ENCODE data around the gene PRPF40B.

Gene PRPF40B

DNA sequence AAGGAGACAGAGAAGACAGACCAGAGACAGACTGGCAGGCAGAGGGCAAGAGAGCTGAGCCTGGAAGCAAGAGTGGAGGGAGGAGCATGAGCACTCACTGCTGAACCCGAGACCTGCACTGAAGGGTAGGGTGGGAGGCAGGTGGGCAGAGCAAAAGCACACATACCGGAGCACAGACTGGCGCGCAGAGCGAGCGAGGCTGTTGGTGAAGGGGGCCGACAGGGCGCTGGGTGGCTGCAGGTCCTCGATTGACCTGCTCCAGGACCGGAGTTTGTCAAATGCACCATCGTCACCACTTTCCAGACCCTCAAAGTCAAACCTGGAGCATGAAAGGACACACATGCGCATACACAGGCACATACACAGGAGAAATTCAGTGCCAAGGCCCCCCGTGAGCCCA is 34.9 kb downstream of the PRPF40B start:
- DNase-seq (ENCODE audit: low spot score): no peak

DNA sequence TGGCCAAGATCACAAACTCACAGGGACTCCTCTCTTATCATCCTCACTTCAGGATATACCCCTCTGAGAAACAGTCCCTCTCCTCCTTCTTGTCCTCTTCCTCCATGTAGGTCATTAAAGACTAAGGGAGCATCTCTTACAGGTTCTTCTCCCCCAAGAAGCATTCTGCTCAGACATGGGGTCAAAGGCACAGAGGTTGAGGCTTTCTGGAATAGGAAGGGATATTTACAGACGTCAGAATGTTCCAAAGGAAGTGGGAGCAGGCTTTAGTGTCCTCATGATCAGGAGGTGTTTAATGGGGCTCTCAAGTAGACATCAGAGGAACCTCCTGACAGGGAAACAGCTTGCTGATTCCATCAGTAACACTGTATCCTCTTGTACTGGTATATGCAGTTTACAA is 36.4 kb downstream of the PRPF40B start:
- DNase-seq (ENCODE audit: low spot score): no peak

DNA sequence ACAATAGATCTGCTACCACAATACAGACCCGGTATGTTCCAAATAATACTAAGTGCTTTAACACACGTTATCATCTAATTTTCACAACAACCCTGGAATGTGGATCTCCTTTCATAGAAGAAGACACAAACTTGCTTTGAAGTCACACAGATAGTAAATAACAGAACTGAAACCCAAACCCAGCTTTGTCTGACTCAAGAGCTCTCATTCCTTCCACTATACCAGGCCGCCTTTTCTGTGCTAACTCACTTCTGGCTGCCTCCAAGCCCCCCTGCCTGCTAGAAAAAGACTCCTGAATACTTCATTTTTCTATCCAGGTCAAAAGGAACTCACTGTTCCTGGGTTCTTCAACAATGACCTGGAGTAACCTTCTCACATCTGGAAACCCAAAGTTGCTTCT is 37.8 kb downstream of the PRPF40B start:
- DNase-seq (ENCODE audit: low spot score): no peak

DNA sequence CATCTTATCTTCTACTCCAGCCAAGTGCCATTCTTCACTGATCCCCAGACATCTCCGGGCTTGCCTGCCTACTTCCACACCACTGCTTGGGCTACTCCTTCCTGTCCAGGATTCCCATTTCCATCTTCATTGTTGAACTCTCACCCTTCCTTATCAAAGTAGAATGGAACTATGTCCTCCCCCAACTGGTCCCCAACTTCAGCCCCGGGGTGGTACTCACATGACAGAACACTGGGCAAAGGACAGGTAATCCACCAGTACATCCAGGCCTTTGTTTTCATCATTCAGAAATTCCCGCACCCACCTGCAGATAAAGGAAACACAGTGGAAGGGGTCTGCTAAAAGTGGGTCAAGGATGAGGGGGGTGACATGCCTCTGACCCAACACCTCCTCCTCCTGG is 38.4 kb downstream of the PRPF40B start:
- DNase-seq (ENCODE audit: low spot score): no peak

DNA sequence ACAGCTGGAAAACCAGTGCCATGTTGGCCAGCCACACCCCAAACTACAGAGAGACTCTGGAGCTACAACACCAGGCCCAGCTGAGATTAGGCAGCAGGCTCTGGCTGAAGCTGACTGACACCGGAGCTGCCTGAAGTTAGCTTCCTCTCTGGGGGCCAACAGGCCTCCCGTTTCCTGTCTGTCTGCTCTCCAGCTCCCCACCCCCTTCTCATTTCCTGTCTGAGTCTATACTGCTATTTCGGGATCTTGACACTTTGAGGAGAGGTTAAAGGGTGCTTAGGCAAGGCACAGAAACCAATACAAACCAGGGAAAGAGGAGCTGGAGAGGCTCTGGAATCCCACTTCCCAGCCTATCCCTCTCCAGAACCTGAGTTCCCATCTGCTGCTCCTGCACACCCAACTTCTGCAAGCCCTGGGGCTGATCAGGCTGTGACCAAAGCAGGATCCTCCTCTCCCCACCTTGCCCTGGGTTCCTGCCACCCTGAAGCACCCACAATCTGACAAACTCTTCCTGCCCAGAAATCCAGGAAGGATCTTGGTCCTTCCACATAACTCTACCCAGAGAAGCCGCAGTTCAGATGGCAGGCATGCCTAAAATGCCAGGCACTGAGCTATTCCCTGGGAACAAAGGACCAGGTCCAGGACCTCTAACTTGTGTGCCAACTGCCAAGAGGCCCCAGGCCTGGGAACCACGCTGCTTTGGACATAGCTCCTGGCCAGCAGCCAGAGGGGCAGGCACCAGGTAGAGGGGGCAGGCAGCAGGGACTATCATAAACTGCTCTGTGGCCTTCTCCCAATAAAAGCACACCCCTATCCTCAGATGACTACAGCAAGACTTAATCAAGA is 39.9 kb downstream of the PRPF40B start:
- DNase-seq (ENCODE audit: low spot score): peak; percentile 71

DNA sequence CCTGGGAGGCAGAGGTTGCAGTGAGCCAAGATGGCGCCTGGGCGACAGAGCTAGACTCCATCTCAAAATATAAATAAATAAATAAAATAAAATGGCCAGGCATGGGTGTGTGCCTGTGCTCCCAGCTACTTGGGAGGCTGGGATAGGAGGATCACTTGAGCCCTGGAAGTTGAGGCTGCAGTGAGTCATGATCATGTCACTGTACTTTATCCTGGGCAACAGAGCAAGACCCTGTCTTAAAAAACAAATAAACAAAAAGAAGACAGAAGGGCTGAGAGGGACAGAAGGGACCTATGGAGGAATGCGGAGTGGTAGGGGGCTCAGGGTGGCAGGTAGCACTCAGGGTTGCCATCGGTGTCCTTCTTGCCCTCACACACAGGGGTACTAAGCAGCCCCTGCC is 40.8 kb downstream of the PRPF40B start:
- DNase-seq (ENCODE audit: low spot score): no peak

DNA sequence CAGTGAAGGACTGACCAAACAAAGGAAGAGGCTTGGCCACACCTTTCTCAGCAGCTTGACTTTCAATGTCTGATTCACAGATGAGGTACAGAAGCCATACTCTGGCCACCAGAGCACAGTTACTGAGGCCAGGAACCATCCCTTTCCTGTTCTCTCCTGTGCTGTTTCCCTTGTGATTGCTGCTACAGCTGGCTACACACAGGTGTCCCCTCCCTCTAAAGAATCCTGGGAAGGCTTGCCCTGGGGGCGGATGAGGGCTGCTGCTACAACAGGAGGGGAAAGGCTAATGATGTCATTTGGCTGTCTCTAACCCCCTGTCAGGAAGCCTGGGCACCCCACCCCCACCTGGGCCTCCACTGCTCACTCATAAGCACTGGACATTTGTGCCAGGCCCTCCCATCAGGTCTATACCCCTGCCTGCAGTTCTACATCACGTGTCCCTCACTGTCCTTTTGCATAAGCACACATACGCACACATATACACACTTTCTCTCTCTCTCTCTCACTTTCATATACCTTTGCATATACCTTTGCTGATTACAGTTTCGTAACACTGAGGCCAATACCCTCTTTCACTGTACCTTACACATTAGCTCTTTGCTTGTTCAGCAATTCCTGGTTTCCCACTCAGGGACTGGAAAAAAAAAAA is 41.4 kb downstream of the PRPF40B start:
- no peak for DNase-seq (ENCODE audit: low spot score)

DNA sequence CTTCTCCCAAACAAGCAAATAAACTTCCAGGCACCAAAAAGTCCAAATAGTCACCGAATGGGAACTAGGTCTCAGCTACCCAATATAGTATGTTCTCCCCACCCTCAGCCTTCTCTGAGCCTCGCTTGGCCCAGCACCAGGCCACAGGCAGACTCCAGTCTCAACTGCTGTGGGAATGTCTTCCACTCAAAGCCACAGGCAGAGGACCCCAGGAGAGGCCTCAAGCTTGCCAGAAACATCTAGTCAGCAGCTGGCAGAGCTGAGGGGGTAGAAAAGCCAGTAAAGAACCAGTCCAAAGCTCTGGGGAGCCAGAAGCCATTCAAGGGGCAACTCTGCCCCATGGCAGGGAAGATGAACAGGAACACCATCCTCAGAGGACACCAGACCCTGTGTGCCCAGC is 42.0 kb downstream of the PRPF40B start:
- no peak for DNase-seq (ENCODE audit: low spot score)

DNA sequence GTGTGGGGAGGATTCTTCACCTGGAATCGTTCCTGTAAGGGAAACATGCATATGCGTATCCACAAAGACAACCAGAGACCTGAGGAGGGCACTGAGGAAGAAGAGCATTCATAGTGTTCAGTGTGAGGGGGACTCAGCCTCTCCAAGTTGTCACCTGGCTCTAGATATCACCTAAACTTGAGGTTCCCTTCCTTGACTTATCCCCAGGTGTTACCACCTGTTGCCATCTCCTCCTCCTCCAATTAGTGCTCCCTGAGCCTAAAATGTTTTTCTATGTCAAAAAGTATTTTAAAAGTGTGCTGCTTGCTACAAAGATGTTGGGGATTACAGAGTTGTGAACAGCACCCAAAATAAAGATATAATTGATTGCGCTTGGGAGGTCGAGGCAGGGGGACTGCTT is 42.8 kb downstream of the PRPF40B start:
- DNase-seq (ENCODE audit: low spot score): no peak

DNA sequence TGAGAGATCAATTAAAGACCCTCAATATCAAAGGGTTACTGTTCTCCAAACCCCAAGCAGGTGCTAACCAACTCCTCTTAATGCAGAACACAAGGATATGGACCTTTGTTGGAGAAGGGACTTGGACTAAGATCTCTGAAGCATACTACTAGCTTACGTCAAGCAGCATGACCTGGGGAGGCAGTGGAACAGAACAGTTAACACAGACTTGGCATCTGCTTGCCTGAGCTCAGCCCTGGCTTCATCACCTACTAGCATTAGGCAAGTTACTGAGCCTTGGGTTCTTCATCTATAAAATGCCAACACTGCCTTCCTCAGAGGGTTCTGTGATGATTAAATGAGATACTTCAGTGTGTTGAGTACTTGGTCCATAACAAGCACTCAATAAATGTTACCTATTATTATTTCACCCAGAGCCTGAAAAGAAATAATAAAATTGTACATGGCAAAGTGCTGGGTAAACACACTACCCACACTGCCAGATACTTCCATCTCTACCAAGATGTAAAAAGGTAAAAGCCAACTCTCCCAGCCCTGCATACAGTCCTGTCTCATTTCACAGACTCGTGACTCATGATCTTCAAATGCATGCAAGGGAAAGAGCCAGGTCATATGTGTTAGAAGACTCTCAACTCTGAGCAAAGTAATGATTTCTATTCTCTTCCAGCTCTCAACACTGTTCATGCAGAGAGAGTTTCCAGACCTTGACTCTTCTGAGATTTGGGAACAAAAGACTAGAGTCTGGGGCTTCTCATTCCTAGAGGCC is 44.1 kb downstream of the PRPF40B start:
- DNase-seq (ENCODE audit: low spot score): no peak

DNA sequence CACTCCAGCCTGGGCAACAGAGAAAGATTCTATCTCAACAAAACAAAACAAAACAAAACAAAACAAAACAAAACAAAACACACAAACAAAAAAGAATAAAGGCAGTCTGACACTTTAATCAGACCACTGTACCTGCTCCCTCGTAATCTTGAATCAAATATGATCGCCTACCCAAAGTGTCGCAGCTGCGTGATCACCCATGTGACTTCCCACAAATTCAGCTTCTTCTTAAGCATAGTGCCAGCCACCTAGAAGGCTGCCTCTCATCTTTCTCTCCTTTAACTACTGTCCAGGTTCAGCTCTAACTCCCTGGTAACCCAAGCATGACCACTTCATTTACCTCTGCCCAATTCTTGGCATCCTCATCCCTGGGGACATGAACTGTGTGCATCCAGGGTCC is 46.4 kb downstream of the PRPF40B start:
- DNase-seq (ENCODE audit: low spot score): no peak

DNA sequence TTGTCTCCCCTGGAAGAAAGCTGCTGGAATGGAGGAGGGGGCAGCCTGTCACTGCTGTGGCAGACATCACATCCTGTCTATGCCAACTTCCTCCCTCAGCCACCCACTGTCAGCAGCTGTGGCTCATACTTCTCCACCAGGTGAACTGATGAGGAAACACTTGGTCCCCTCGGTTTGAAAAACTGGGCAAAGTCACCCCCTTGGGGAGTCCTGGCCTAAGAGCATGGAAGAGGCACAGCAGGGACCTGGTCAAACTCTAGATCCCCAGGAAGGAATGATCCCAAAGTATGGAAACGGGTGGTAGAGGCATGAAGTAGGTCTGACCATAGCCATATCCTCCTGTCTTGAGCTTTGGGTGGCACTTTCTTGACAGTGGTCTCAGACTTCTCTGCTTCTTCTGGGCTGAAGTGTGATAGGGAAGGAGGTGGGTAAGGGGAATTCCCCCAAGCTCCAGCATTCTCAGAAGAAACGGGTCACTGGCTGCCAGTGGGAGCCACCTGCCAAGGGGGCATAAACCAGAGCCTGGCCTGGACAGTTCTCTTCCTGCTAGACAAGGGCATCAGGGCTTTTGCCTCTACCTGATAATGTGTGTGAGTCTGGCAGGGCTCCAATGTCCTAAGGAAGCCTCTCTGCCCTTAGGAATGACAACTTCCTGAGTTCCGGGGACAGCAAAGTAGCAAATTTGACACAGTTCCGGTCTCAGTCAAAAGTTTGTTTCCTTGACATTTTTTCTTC is 47.8 kb downstream of the PRPF40B start:
- DNase-seq (ENCODE audit: low spot score): no peak

DNA sequence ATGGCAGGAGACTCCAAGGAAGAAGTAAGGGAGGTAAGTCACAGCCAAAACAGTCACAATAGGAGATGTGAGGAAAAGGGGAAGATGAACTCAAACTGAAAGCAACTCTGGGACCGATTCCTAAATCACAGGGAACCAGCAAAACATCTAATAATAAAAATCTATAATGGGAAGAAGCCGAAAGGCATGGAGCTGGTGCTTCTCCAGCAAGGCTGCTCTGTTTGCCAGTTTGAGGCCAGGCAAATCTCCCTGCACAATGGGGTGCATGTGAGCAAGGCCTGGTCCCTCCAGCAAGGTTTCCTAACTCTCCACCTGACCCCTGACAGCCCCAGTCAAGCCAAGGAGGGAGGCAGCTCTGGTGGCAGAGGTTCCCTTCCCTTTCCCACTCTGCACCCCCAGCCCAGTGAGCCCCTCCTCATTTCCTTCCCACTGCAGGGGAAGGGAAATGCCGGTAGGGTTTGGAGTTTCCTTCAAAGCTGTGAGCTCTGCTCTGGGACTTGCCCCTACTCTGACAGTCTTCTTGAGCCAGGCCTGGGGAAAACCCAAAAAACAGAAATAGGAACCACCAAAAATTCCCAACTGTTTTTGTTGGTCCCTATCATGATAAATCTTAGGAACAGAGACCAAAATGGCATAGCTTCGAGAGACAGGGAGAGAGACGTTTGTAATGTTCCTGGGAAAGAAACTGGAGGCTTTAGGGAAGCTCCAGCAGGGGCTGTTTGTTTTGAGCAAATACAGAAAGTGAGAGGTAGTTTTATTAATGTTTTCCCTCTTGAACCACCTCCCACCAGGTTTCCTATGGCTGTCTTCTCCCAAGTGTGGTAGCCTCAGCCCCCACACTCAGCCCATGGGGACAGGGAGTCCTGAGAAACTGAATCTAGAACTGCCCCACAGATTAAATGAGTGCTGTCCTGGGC is 49.2 kb downstream of the PRPF40B start:
- DNase-seq (ENCODE audit: low spot score): peak; percentile 52

DNA sequence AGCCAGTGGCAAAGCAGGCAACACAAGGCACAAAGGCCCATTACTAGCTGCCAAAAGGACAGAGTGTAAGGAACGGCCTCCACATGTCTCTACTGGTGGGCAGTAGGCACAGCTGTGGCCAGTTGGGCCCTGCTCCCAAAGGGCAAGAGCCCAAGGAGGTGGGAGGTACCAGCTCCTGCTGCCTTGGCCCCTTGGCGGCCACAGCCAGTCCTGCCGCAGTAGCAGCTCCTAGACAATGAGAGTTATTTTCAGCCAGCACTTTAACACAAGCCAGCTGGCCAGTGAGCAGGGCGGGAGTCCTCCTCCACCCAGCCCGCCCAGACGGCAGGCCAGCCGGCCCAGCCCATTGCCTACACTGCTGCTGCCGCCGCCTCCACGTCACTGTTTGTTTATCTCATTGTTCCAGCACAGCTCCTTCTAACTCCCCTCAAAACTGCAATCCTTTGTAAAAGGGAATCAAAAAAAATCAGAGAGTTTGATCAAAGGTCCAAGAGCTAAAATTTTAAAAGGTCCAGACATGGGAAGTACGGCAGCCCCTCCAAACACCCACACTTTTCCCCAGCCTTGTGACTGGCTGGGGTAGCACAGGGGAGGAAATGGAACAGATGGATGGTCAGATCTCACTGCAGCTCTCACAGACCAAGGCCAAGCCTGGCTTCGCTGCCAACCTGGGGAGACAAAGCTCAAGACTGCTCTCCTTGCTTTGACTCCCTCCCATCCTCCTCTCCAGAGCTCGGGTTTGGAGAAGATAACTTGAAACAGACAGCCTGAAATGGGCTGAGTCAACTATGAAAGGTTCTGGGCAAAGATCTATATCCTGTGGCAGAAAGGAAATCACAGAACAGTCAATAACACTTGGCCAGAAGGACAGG is 50.3 kb downstream of the PRPF40B start:
- peak; percentile 99 for DNase-seq (ENCODE audit: low spot score)

DNA sequence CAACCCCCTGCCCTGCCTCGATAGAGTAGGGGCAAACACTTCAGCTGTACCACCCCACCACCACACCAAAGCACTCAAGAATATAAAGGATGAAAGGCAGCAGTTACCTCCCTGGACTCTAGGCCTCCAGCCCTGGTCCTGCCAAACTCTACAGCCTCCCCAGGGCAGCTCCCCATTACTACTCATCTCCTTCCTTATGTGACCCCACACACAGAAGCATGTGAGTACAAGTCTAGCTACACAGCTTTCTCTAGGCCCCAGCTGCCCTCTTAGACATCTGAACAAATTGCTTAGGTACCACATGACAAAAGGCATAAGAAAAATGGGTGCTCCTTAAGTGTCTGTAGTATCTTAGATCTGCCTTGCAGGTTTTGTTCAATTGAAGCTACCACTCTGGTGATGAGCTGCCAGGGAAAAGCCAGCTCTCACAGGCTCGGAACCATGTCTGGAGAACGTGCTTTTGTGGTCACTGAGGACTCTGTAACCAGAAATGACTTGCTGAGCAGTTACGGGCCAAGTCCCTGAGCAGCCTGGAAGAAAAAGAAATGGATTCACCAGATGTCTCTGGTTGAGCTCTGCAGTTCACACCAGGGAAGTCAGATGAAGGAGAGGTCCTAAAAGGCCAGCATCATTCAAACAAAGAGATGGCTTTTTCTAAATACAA is 51.1 kb downstream of the PRPF40B start:
- peak; percentile 41 for DNase-seq (ENCODE audit: low spot score)

DNA sequence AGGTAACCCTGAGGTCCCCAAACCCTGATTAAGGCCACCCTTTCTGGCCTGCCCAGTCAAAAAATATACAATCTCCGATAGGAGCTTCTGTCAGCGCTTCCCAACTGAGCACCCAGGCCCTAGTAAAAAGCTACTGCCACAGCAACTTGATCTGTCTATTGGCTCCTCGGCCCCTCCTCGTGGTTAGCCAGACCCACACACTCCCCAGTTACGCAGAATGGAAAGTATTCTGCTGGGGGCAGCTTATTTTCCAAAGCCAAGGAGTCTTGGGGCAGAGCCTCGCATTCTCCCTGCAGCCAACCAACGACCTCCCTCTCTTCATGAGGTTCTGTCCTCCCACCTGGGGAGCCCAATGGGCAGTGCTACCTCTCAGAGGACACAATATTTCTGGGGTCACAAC is 51.8 kb downstream of the PRPF40B start:
- no peak for DNase-seq (ENCODE audit: low spot score)

DNA sequence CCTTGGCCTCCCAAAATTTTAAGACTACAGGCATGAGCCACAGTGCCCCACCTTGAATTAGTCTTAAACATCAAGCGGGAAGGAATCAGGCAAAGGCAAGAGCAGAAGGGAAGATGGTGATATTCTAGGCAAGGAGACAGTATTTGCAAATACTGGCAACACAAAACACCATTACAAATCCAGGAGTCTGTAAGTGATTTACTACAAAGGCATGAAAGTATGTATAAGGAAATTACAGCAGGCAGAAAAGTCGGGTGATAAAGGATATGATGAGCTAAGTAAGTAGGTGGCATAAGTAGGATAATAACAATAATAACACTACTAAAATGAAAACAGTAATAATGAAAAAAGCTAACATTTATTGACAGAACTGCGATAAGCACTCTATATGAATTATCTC is 55.4 kb downstream of the PRPF40B start:
- no peak for DNase-seq (ENCODE audit: low spot score)

DNA sequence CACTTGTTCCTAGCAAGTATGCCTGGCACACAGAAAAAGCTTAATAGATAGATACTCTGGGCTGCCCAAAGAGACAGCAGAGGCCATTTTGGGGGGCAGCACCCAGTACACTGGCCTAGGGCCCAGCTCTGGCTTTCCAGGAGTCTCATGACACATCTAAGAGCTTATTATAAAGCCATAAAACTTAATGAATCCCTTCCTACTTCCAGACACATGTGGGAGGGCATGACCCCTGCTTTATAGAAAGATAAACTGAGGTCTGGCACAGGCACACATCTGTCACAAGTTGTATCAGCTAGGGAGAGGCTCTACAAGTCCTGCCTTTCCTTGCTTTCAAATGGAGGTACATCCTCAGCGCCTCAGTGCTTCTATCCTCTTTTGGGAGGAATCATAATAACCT is 56.7 kb downstream of the PRPF40B start:
- DNase-seq (ENCODE audit: low spot score): no peak

DNA sequence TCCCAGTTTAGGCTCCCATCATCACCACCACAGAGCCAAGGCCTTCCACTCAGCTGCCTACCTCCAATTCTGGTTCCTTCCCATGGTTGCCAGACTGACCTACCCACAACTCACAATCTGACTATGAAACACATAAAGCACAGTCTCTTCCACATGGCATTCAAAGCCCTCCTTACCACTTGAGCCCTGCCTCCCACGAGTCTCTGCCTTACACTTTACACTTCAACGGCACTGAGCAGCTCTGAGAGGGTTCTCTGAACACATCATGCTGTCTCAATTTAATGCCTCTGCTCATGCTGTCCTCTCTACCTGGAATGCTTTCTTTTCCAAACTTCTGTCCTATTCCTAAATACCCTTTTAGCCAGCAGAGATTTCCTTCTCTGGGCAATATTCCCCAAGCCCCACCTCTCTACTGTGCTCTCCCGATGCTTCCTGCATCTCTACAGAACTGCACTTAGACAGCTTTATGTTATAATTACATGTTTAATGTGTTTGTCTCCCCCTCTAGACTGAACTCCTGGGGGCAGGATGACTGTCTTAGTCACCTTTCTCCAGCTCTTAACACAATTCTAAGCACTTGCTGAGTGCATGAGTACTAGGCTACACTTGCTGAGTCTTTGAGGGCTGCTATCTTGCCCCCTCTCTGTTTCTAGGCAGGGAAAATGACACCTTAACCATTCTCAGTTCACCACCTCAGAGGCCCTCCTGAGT is 60.4 kb downstream of the PRPF40B start:
- DNase-seq (ENCODE audit: low spot score): no peak

All from globus pallidus (tissue), 1 donor.